Astrocyte of the spinal cord (primary cell): ENCODE measurements around the gene PNKD.

Experiments
- DNase-seq: peaks from one replicate; pipeline ENCODE4 v3.0.0; 2011; ENCODE audit warnings: low read depth, low spot score
- H3K4me3 ChIP-seq: 2 replicates; pipeline ENCODE4 v1.5.1; 2011; ENCODE audit warnings: low read depth, mild to moderate bottlenecking, low read length, moderate library complexity
- CTCF ChIP-seq: IDR thresholded peaks from 2 replicates; pipeline ENCODE4 v1.5.1; 2012; ENCODE audit warnings: low read depth, mild to moderate bottlenecking, low read length, inconsistent platforms
- in situ Hi-C: cut with HindIII; loops from 2 replicates; pipeline ENCODE4 v1.10.0; 2017; ENCODE audit warnings: low sequenced_read_pairs

PNKD gene

GRCh38 chr2:218363736-218364135, 93.4 kb downstream of the PNKD start:
- DNase-seq: no peak
- in situ Hi-C loops: no loop called here
- TF ChIP-seq CTCF: no peak
- no peak overlapping the region for H3K4me3 ChIP-seq

GRCh38 chr2:218364196-218364595, 93.9 kb downstream of the PNKD start:
- TF ChIP-seq CTCF: no peak
- no peak for DNase-seq
- H3K4me3 ChIP-seq: no peak overlapping the region
- in situ Hi-C loops: no loop called here

- TF ChIP-seq CTCF: no peak
- no peak for DNase-seq
- no peak overlapping the region for H3K4me3 ChIP-seq
- in situ Hi-C loops: no loop called here
Observed at GRCh38 chr2:218366621-218367414, 96.5 kb downstream of the PNKD start.

GRCh38 chr2:218367415-218368149, 97.3 kb downstream of the PNKD start:
- in situ Hi-C loops: no loop called here
- peak; percentile 53 for DNase-seq

GRCh38 chr2:218368150-218368528, 97.8 kb downstream of the PNKD start:
- in situ Hi-C loops: no loop called here
- no peak for DNase-seq
- H3K4me3 ChIP-seq: peak overlapping the region; percentile 42
- TF ChIP-seq CTCF: no peak

More at GRCh38 chr2:218367415-218368149, 97.3 kb downstream of the PNKD start:
- peak overlapping the region; percentile 42 for H3K4me3 ChIP-seq
- no peak for TF ChIP-seq CTCF

GRCh38 chr2:218368621-218369153, 98.4 kb downstream of the PNKD start:
- H3K4me3 ChIP-seq: no peak overlapping the region
- DNase-seq: no peak

More at GRCh38 chr2:218368621-218369153, 98.4 kb downstream of the PNKD start:
- in situ Hi-C loops: no loop called here
- TF ChIP-seq CTCF: no peak
